Stimulated activated CD8-positive, alpha-beta memory T cell treated with anti-CD3 and anti-CD28 coated beads, Interleukin-4, amount 100 ng/mL, for 24 hours (primary cell): Measurements from ENCODE around the gene PARD6G.

ENCODE experiments used
- DNase-seq: peaks from one replicate; pipeline ENCODE4 v3.0.0-alpha.2; 2020; ENCODE audit warnings: low read depth

The PARD6G gene

DNA sequence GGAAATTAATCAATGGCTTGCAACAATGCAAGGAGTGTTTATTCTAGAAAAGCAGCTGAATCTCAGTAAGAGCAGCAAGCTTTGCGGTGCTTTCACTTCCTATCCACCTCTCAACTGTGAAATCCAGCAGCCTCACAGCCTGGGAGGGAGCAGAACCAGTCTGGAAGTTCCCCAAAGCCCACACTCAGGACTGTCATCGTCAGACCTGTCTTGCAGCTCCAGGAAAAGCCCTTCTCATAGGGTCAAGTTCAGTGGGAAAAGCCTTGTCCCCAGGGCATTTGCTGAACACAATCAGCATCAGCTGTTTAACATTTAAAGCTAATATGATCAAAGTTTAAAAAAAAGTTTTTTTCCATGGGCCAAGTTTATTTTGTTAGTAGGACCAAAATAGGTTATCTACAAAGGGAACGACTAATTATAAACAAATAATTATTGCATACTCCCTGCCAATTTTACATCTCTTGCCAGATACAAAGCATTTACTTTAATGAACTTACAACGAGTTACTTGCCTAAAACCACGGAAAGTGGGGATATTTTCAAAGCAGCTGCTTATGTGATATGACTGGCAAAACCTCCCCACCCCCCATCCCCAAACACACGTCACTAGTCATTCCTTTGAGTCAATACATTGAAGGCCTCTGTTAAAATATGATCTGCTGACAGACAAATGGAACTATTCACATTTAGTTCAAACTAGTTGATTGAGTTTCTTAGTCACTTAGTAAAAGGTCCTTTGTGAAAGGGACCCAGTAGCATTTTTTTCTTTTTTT is 36.8 kb downstream of the PARD6G start:
- no peak for DNase-seq

- no peak for DNase-seq
Measured at GRCh38 chr18:80208620-80209019, 38.7 kb downstream of the PARD6G start.

- DNase-seq, result no peak
Measured at GRCh38 chr18:80205294-80205693, 42.0 kb downstream of the PARD6G start.

GRCh38 chr18:80204142-80204541 is 43.2 kb downstream of the PARD6G start:
- DNase-seq, result no peak

GRCh38 chr18:80203249-80203648 is 44.1 kb downstream of the PARD6G start:
- DNase-seq, result no peak

- no peak for DNase-seq
Measured at GRCh38 chr18:80202264-80202998, 44.9 kb downstream of the PARD6G start.

DNA sequence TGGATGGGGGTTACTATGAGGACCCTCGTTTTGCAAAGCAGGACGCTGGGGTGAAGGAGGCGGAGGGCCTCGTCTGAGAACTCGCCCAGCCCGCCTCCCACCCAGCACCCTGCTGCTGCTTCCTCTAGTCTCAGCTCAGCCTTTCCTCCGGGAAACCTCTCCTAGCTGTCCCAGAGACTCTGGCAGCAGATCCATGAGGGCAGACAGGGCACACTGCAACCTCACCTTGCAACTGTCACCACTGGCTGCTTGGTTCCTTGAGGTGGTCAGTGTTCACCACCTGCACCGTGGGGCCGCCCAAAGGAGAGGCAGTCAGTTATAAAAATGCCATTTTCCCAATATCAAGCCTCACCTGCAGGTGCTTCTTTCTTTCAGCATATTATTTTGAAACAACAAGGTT is 45.6 kb downstream of the PARD6G start:
- DNase-seq, result no peak

DNA sequence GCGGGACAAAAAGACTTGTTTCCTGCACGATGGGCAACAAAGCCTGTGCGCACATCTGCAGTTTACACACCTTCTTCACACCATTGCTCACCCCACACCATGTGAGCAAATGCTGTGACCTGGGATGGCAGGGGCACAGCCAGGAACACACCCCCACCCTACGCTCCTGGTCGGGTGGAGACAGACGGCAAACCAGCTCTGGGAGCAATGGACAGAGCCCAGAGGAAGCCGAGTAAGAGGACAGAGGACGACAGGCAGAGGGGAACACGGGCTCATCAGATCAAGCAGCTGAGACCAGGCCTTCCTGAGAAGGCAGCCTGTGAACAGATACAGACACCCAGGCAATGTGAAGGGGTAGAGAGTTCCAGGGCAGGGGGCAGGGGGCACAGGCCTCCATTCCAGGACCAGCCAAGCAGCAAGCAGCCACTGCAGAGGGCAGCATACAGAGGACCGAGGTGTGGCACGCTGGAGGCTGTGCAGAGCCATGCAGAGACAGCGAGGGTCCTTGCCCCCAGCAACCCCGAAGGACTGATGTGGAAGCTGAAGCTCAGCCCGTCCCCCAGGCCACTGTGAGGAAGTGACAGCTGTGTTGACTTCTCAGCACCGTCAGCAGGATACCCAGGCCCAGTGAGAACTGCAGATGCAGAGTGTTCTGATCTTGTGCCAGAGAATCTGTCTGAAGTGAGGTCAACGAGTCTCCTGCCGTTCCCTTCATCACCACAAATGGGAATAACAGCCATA is 46.2 kb downstream of the PARD6G start:
- no peak for DNase-seq

GRCh38 chr18:80200171-80200931 is 47.0 kb downstream of the PARD6G start:
- no peak for DNase-seq

DNA sequence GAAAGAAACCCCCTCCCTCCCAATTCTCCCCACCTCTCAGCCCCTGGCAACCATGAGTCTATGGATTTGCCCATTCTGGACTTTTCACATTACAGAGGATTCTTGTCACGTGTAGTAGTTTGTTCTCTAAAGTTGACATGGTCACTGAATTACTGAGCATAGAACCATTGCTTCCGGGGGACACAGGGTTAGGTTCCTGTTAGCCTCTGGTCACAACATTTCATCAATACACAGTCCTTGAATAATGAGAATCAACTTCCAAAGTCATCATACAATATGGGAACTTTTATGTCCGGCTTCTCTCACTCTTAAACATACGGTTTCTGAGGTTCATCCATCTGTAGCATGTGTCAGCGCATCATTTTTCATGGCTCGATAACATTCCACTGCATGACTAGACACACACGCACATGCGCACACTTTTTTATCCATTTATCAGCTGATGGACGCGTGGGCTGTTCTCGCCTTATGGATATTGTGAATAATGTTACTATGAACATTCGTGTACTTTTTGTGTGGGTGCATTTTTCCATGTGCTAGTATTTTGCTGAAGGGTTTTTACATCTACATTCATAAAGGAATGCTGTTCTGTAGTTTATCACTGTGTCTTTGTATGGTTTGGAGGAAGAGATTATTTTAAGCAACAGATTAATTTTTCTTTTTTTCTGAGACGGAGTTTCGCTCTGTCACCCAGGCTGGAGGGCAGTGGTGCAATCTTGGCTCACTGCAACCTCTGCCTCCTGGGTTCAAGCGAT is 48.1 kb downstream of the PARD6G start:
- no peak for DNase-seq

GRCh38 chr18:80198391-80198790 is 48.9 kb downstream of the PARD6G start:
- no peak for DNase-seq

DNA sequence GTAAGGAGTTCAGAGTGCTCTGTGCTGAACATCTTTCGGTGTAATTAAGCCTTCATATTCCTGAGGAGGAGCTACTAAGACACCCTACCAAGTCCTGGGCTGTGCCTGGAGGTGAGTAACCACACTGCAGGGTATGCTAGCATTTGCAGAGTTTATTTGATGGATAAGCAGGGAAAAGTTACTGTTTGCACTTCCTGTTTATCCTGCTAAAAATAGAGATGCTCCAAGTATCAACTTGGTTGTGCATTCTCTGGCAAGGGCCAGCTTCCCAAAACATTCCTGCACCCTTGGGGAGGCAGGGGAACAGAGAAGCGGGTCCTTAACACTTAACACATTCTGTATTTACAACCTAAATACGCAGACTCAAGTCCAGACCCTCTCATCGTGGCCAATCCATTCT is 49.8 kb downstream of the PARD6G start:
- no peak for DNase-seq

DNA sequence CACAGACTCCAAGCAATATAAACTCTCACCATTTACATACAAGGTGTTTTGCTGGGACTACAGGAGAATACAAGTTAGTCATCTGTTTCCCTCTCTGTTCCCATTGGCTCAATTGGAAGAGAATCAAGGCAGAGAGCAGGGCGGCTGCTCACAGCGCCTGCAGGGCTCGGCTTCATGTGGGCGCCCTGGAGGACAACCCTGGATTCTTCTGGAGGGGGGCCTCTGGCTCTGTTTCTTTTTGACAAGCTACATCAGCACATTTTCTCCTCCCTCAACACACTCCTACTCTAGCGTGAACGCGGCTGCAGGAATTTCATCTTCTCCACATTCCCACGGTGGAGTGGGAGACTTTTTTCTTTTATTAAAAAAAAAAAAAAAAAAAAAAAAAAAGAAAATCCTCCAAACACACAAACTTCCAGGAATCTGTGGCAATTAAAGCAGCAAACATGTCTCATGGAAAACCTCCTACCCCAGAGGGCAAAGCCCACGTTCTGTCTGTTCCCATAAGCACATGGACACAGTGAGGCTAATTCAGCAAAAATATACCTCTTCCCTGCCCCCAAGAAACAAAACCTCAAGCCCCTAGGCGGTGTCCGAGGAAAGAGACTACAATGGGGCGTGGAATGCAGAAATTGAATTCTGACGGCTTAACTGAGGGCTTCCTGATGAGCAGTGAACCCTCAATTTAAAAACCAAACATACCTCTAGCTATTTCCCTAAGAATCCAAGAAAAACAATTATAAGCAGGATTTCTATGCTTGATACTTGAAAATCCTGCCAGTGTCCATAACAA is 50.6 kb downstream of the PARD6G start:
- DNase-seq, result no peak

DNA sequence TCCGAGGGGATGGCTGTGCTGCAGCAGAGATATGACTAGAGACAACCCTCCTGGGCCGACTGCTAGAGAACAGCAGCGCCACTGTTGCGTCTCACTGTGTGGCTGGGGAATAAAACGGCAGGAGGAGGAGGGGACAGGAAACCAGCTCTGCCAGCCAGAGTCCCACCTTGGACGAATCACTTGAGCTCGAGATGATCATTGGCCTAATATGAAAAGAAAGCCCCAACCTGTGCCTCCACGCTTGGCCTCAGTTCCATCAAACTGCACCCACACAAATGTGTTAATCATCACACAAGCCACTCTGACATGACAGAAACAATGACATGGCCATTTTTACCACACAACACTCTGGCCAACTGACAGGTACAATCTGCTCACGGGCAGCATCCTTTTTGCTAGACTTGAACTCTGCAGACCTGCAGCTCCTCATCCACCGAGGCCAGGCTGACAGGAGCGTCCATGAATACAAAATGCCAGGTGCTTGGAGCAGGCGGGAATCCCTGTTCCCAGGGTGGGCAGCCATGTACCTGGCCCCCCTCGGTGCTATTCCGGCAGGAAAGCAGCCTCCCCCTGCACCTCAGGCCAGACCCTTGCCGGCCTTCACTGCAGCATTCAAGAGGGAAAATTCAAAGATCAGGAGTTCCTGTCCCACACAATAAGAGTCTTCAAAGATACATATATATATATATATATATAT is 52.3 kb downstream of the PARD6G start:
- DNase-seq, result no peak

DNA sequence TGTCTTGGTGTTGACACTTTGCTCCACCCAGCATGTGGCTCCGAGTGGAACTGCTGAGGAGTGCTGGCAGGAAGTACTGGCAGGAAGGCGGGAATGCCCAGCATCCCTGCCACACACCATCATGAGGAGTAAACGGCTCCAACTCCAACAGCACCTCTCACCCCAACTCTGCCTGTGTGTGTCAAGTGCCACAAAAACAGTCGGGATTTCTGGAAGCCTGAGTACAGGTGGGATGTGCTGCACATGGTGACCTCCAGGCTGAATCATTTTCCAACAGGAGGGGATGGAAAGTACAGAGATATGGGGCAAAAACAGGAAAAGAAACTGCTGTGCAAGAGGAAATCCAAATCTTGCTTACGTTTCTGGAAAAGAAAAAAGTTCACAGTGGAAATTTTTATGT is 53.6 kb downstream of the PARD6G start:
- no peak for DNase-seq

- DNase-seq, result no peak
Measured at GRCh38 chr18:80192653-80193385, 54.5 kb downstream of the PARD6G start.

DNA sequence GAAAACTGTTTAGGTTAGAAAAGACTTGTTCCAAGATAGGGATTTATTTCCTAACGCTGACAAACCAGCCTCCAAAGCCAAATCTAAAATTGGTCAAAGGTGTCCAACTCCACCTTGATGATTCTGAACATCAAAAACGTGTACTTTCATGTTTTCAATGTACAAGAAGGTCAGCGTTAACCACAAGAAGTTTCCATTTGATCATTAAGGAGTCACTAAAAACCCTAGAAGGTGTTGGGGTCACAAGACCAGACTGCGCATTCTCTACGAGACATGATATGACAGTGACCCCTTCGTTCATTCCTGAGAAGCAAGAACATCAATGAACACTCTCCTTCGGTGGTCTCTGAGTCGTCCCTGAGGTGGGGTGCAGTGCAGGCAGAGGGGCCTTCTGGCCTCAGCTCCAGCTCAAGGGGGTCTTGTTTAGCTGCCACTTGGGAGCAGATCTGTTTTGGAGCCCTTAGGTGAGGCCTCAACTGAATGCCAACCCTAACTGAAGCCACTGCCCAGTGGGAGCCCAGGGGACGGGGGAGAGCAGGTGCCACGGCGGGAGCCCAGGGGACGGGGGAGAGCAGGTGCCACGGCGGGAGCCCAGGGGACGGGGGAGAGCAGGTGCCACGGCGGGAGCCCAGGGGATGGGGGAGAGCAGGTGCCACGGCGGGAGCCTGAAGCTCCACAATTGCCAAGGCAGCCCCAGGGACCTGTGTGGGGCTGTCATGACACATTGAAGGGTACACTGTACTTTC is 55.2 kb downstream of the PARD6G start:
- no peak for DNase-seq

- DNase-seq, result no peak
Measured at GRCh38 chr18:80191264-80191663, 56.0 kb downstream of the PARD6G start.

GRCh38 chr18:80190311-80190710 is 57.0 kb downstream of the PARD6G start:
- no peak for DNase-seq
